ACC112 (cell line): ENCODE data around the gene LOXL4.

Experiments used
- H2AFZ ChIP-seq: fragments of 200-600 bp; sonication (generic); one replicate; pipeline ENCODE4 v1.6.0; 2017; ENCODE audit warnings: antibody characterized with exemption, low read length; ENCODE audit not compliant: unreplicated experiment
- H3K27ac ChIP-seq: fragments of 200-600 bp; sonication (generic); 2 replicates; pipeline ENCODE4 v1.5.1; 2014; ENCODE audit warnings: low read depth, mild to moderate bottlenecking, antibody characterized with exemption, low read length, moderate library complexity
- H3K27me3 ChIP-seq: fragments of 200-600 bp; sonication (generic); 2 replicates; pipeline ENCODE4 v1.6.1; 2014; ENCODE audit warnings: mild to moderate bottlenecking, antibody characterized with exemption, low read length, moderate library complexity, mixed read lengths; ENCODE audit not compliant: insufficient read depth
- H3K36me3 ChIP-seq: fragments of 200-600 bp; sonication (generic); 2 replicates; pipeline ENCODE4 v1.6.1; 2016; ENCODE audit warnings: mild to moderate bottlenecking, antibody characterized with exemption, low read length, moderate library complexity, mixed read lengths; ENCODE audit not compliant: insufficient read depth
- H3K4me1 ChIP-seq: fragments of 200-600 bp; sonication (generic); one replicate; pipeline ENCODE4 v1.6.1; 2016; ENCODE audit warnings: low read length, mixed read lengths; ENCODE audit not compliant: insufficient read depth, unreplicated experiment, control insufficient read depth
- H3K4me3 ChIP-seq: fragments of 200-600 bp; sonication (generic); 2 replicates; pipeline ENCODE4 v1.5.1; 2014; ENCODE audit warnings: mild to moderate bottlenecking, low read depth, low read length
- H3K79me2 ChIP-seq: fragments of 200-600 bp; sonication (generic); one replicate; pipeline ENCODE4 v1.6.0; 2016; ENCODE audit warnings: low read length; ENCODE audit not compliant: control insufficient read depth, unreplicated experiment, insufficient read depth

The LOXL4 gene

DNA sequence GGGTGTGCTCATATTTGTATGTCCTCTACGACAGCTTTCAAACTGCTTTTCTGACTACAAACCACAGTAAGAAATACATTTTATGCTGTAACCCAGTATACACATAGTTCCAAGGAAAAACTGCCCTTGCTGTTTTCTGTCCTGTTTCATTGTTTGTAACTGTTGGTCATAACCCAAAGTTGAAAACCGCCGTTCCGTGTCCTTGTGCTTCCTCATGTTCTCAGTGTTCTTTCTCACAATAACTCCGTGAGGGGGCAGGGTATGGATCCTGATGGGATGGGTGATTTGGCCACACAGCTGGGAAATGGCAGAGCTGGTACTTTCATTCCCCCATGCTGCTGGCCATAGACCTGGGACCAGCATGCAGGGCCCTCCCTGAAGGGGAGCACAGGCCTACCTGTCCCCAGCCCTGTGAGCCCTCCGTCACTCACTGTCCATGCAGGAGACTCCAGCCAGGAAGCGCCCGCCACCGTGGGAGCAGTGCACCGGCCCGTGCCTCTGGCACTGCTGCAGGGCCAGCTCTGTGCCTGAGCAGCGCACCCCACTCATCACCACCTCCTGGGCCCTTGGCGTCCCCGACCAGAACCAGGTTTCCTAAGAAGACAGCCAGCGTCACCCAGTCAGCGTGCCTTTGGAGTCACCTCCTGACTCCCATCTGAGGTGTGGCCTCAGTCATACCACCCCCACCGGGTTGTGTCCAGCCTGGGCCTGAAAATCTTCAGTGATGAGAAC lies 12.7 kb downstream of the LOXL4 start:
- H3K36me3 ChIP-seq = no peaks in the 10 kb centered on the region
- H2AFZ ChIP-seq = no peak overlapping the region
- H3K4me3 ChIP-seq = no peak overlapping the region
- no peak overlapping the region for H3K27ac ChIP-seq
- H3K27me3 ChIP-seq = no peaks in the 10 kb centered on the region
- no peaks in the 10 kb centered on the region for H3K4me1 ChIP-seq
- no peaks in the 10 kb centered on the region for H3K79me2 ChIP-seq

- H3K36me3 ChIP-seq = no peaks in the 10 kb centered on the region
- H3K27me3 ChIP-seq = no peaks in the 10 kb centered on the region
- no peaks in the 10 kb centered on the region for H3K79me2 ChIP-seq
- H3K4me3 ChIP-seq = no peak overlapping the region
- no peaks in the 10 kb centered on the region for H3K4me1 ChIP-seq
- H3K27ac ChIP-seq = no peak overlapping the region
- H2AFZ ChIP-seq = no peak overlapping the region
These were observed 13.6 kb downstream of the LOXL4 start for GRCh38 chr10:98254234-98254974.

GRCh38 chr10:98253499-98253898 lies 14.5 kb downstream of the LOXL4 start:
- no peaks in the 10 kb centered on the region for H3K79me2 ChIP-seq
- H3K4me1 ChIP-seq = no peaks in the 10 kb centered on the region
- H3K36me3 ChIP-seq = no peaks in the 10 kb centered on the region
- H3K4me3 ChIP-seq = no peak overlapping the region
- no peaks in the 10 kb centered on the region for H3K27me3 ChIP-seq
- no peak overlapping the region for H2AFZ ChIP-seq
- H3K27ac ChIP-seq = no peak overlapping the region

DNA sequence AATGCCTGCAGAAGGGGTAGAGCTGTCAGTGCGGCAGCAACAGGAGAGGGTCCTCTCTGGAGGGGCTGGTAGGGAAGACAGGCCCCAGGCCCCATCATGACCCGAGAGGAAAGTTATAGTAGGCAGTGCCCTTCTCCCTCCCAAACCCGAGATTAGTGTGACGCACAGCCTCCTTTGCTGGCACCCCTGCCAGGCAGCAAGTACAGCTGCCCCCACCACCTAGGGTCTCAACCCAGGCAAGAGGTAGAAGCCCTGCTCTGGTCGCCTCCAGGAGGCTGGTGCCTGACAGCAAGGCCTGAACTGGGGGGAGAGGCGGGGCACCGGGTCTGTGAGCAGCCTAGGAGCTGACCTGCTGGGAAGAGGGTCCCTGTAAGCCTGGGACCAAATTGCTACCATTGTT lies 15.5 kb downstream of the LOXL4 start:
- Histone ChIP-seq H3K36me3 (peaks cover 4% of the 10 kb centered on the region; the same call in 1 of the 2 replicates), H3K4me3 (no peak overlapping the region), H3K27ac (no peak overlapping the region), H3K4me1 (no peaks in the 10 kb centered on the region), H3K79me2 (no peaks in the 10 kb centered on the region), H2AFZ (no peak overlapping the region), H3K27me3 (no peaks in the 10 kb centered on the region)

- no peaks in the 10 kb centered on the region for H3K4me1 ChIP-seq
- H3K27ac ChIP-seq = no peak overlapping the region
- H3K79me2 ChIP-seq = no peaks in the 10 kb centered on the region
- no peak overlapping the region for H3K4me3 ChIP-seq
- H3K36me3 ChIP-seq = peaks cover 4% of the 10 kb centered on the region; the same call in 1 of the 2 replicates
- H2AFZ ChIP-seq = no peak overlapping the region
- no peaks in the 10 kb centered on the region for H3K27me3 ChIP-seq
These were observed 16.6 kb downstream of the LOXL4 start for GRCh38 chr10:98251399-98251798.

DNA sequence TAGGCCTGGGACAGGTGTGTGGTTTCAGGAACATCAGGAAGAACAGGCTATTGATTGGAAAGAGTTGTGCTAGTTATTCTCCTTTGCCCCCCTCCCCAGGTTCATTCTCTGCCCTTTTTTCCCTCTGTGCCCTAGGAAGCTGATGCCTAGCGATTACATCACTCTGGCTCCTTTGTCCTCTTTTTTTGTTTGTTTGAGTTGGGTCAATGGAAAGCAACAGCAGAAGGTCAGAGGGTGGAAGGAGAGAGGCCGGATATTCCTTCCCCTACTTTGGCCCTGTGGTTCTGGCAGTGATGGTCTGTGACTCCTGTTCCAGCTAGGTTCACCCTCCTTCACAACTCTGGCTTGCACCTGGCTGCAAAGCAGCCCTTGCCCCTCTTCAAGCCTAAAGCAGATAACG lies 18.9 kb downstream of the LOXL4 start:
- Histone ChIP-seq H3K4me1 (no peaks in the 10 kb centered on the region), H3K79me2 (no peaks in the 10 kb centered on the region), H3K27ac (no peak overlapping the region), H3K36me3 (peaks cover 4% of the 10 kb centered on the region; the same call in 1 of the 2 replicates), H3K27me3 (no peaks in the 10 kb centered on the region), H2AFZ (no peak overlapping the region), H3K4me3 (no peak overlapping the region)

DNA sequence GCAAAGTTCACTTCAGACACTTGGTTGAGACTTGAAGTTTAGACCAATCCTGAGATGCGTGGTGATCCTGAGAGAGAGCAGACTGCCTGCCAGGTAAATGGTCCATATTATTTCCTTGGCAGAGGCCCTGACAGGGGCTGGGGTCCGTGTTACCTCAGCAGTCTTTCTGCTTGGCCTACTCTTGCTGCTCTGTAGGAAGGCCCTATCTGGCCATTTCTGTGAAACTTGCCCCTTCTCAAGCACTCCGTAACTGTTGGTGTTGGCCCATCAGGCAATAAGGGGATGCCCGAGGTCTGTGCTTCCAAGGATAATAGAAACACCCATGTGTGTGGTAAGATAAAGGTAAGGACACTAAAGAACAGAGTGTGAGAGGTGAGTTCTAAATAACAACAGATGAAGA lies 20.0 kb downstream of the LOXL4 start:
- no peaks in the 10 kb centered on the region for H3K79me2 ChIP-seq
- H3K27ac ChIP-seq = no peak overlapping the region
- peaks cover 7% of the 10 kb centered on the region; the same call in 1 of the 2 replicates for H3K36me3 ChIP-seq
- no peak overlapping the region for H3K4me3 ChIP-seq
- no peaks in the 10 kb centered on the region for H3K4me1 ChIP-seq
- no peak overlapping the region for H2AFZ ChIP-seq
- no peaks in the 10 kb centered on the region for H3K27me3 ChIP-seq

GRCh38 chr10:98246911-98247805 lies 20.8 kb downstream of the LOXL4 start:
- Histone ChIP-seq H3K79me2 (no peaks in the 10 kb centered on the region), H3K36me3 (peaks cover 7% of the 10 kb centered on the region; the same call in 1 of the 2 replicates), H3K27ac (no peak overlapping the region), H3K4me3 (no peak overlapping the region), H3K27me3 (no peaks in the 10 kb centered on the region), H2AFZ (no peak overlapping the region), H3K4me1 (no peaks in the 10 kb centered on the region)

DNA sequence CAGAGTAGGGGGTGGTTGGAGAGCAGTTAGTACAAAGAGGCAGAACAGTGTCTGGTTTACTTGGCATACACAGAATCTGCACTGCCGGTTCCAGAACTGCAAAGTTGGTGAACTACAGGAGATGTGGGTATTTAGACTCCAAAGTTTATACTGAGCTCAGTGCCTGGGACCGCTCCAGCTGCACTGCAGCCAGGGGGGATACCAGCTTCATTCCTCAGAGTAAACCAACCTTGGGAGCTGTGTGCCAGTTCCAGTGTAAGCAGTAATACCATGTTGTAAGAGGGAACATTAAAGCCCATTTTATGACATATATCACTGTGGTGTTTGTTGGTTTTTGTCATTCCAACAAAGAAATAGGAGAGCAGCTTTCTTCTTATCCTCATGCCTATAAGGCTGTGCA lies 23.4 kb downstream of the LOXL4 start:
- Histone ChIP-seq H3K4me3 (no peak overlapping the region), H3K4me1 (no peaks in the 10 kb centered on the region), H3K36me3 (peaks cover 7% of the 10 kb centered on the region; the same call in 1 of the 2 replicates), H3K27ac (no peak overlapping the region), H2AFZ (no peak overlapping the region), H3K79me2 (no peaks in the 10 kb centered on the region), H3K27me3 (no peaks in the 10 kb centered on the region)

- Histone ChIP-seq H2AFZ (no peak overlapping the region), H3K27ac (no peak overlapping the region), H3K36me3 (peaks cover 7% of the 10 kb centered on the region; the same call in 1 of the 2 replicates), H3K4me1 (no peaks in the 10 kb centered on the region), H3K79me2 (no peaks in the 10 kb centered on the region), H3K27me3 (no peaks in the 10 kb centered on the region), H3K4me3 (no peak overlapping the region)
These were observed 23.9 kb downstream of the LOXL4 start for GRCh38 chr10:98244141-98244540.
